SK-N-SH (cell line): ENCODE data around the gene CXCL1.

Experiments used
- CHD2 ChIP-seq: fragments of 150-350 bp; IDR thresholded peaks from 2 replicates; pipeline ENCODE4 v1.6.1; 2018; ENCODE audit warnings: low read length; ENCODE audit not compliant: partially characterized antibody
- CTCF ChIP-seq: fragments of 200-600 bp; sonication (generic); IDR thresholded peaks from 2 replicates; pipeline ENCODE4 v1.6.1; 2017; ENCODE audit warnings: antibody characterized with exemption, mild to moderate bottlenecking, moderate library complexity
- EZH2phosphoT487 ChIP-seq: fragments of 200-600 bp; sonication (generic); IDR thresholded peaks from 2 replicates; pipeline ENCODE4 v1.6.1; 2017; ENCODE audit warnings: low read depth, mixed run types, mild to moderate bottlenecking, antibody characterized with exemption, moderate library complexity, borderline replicate concordance
- FOXJ3 ChIP-seq: sonication (generic); formaldehyde crosslinking; IDR thresholded peaks from 2 replicates; pipeline ENCODE4 v1.5.1; 2020; ENCODE audit warnings: mild to moderate bottlenecking, missing genetic modification reagents
- GABPA ChIP-seq: IDR thresholded peaks from 2 replicates; pipeline ENCODE4 v1.4.0; 2012; ENCODE audit warnings: low read depth, mild to moderate bottlenecking
- PBX3 ChIP-seq: IDR thresholded peaks from 2 replicates; pipeline ENCODE4; 2012
- RAD21 ChIP-seq: IDR thresholded peaks from 2 replicates; pipeline ENCODE4 v1.6.1; 2012; ENCODE audit warnings: mild to moderate bottlenecking, low read length
- REST ChIP-seq: IDR thresholded peaks from 2 replicates; pipeline ENCODE4 v1.6.1; 2012; ENCODE audit warnings: mild to moderate bottlenecking, low read depth, low read length, moderate library complexity
- RFX5 ChIP-seq: IDR thresholded peaks from 2 replicates; pipeline ENCODE4 v1.6.1; 2012; ENCODE audit warnings: mild to moderate bottlenecking, improper control_type of control experiment, low read length
- USF1 ChIP-seq: IDR thresholded peaks from 2 replicates; pipeline ENCODE4 v1.4.0; 2012; ENCODE audit warnings: low read depth, borderline replicate concordance

- TF ChIP-seq RAD21 (no peak), EZH2phosphoT487 (no peak), CTCF (no peak), RFX5 (no peak), PBX3 (no peak), GABPA (no peak), REST (no peak), FOXJ3 (CRISPR knock-in tag) (no peak), CHD2 (no peak), USF1 (no peak)
Measured at GRCh38 chr4:73842696-73843095, 26.5 kb upstream of the CXCL1 start.
